Measurements from ENCODE around the gene PLEKHA8. TPM values are rescaled to one million over a fixed set of nuclear protein-coding genes. Genes with fewer than 3 reads are reported as not detected.

Gene PLEKHA8
- total and polyA plus RNA-seq, 10 of the 15 experiments (the other 5 are each of a cell fraction or from before 2014, with no cell fraction given) = 1.1 to 13.2 (median 5.7) TPM

DNA sequence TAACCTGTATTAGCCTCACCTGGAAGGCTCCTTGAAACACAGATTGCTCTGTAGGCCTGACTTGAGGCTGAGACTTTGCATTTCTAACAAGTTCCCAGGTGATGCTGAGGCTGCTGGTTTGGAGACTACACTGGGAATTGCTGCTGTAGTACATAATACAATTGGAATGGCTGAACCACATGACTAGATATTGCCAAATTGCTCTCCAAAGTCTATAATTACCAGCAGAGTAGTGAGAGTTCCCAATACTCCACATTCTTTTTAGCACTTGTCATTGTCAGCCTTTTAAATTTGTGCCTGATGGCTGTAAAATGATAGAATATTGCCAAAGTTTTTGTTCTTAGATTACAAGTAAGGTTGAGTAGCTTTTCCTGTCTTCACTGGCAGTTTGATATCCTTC, 39.9 kb downstream of the PLEKHA8 start:
- in situ Hi-C loops (cut with MboI) = loop anchor here (25.0 kb wide), 1 partner anchor 431 kb away; no protein-coding TSS in a partner anchor
- no peak overlapping the region for H3K9ac ChIP-seq (ENCODE audit: control insufficient read depth, insufficient read depth, low read length)
- peaks cover 0 to 6% of the 10 kb centered on the region in 2 experiments; a peak in 2 of 4 replicates for H3K36me3 ChIP-seq (ENCODE audit: control insufficient read depth in 2 of 2, insufficient read depth in 2 of 2, low read length in 1 of 2)
- RAD21 ChIA-PET (ENCODE audit: unreplicated experiment) = no interaction called here
- H2AFZ ChIP-seq (ENCODE audit: control insufficient read depth, low read depth, low read length) = no peak overlapping the region
- FAIRE-seq (no peak), ATAC-seq (no peak), DNase-seq (ENCODE audit: low read depth, low spot score) (no peak)
- POLR2A ChIA-PET = no interaction called here
- no peaks in the 10 kb centered on the region for H3K27me3 ChIP-seq (replicated peaks in 1 of 2; ENCODE audit: control insufficient read depth in 2 of 2, insufficient read depth in 2 of 2, low read length in 1 of 2)
- intact Hi-C loops (cut with micrococcal nuclease; ENCODE audit: unreplicated experiment) = loop anchor here (10.0 kb wide), 1 partner anchor 497 kb away; no protein-coding TSS in a partner anchor
- no peaks in the 10 kb centered on the region for H4K20me1 ChIP-seq (ENCODE audit: control insufficient read depth, insufficient read depth)
- H3K4me2 ChIP-seq (ENCODE audit: control insufficient read depth, insufficient read depth) = no peak overlapping the region
- no peak overlapping the region for H3K27ac ChIP-seq (ENCODE audit: control insufficient read depth, insufficient read depth)
- no peak overlapping the region for H3K4me3 ChIP-seq
- no TSS peak for BruUV-seq (replicated peaks)
- no peaks in the 10 kb centered on the region for H3K79me2 ChIP-seq (ENCODE audit: control insufficient read depth, insufficient read depth, low read length)
- SMC1A ChIA-PET (ENCODE audit: uncharacterized antibody, unreplicated experiment) = no interaction called here
- TF ChIP-seq ZNF384 (IDR thresholded peaks at IDR 0.05; ENCODE audit: borderline replicate concordance, low read depth, low read length) (no peak), RAD21 (IDR thresholded peaks at IDR 0.05; ENCODE audit: insufficient read depth, low read depth, low read length) (no peak)
- CTCF ChIA-PET = no interaction called here
- H3K9me3 ChIP-seq (replicated peaks; ENCODE audit: control insufficient read depth, insufficient read depth, low read length) = no peaks in the 10 kb centered on the region
- H3K4me1 ChIP-seq (ENCODE audit: control insufficient read depth, insufficient read depth, low read length) = no peaks in the 10 kb centered on the region

DNA sequence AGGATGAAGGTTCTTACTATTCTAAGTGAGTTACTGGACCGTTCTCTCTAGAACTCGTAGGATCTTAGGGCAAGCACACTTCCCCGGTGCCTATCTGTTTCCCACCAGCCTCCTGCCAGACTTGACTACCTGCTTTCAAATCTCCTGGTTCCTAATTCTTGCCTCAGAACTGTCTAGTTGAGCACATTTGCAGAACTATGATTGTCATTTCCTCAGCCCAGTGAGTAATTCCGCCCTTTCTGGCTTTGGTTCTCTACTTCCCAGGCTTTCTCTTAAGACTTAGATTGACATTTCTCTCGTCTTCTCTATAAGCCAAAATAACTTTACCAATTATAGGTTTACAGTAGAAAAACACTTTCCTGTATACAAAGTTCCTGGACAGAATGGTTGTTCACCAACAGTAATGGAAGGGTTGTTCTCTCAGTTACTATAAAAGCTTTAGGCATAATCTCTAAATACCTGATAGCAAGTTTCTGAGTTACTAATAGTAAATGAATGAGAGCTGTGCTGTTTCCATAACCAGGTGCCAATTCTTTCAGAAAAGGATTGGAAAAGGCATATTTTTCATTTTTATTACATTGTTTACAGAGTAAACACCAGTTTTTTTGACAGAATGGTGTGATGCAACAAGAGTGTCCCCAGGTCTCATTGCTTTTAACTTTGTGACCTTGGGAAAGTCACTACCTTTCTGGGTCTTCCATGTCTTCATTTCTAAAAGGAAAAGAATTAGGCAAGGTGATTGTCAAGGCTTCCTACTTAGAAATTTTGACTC, 41.1 kb downstream of the PLEKHA8 start:
- no peak for FAIRE-seq
- H3K4me1 ChIP-seq (ENCODE audit: control insufficient read depth, insufficient read depth, low read length) = no peaks in the 10 kb centered on the region
- H3K9ac ChIP-seq (ENCODE audit: control insufficient read depth, insufficient read depth, low read length) = no peak overlapping the region
- peaks cover 0 to under 1% of the 10 kb centered on the region in 2 experiments; a peak in 2 of 4 replicates for H3K36me3 ChIP-seq (ENCODE audit: control insufficient read depth in 2 of 2, insufficient read depth in 2 of 2, low read length in 1 of 2)
- no peaks in the 10 kb centered on the region for H3K9me3 ChIP-seq (replicated peaks; ENCODE audit: control insufficient read depth, insufficient read depth, low read length)
- ChIA-PET POLR2A (no interaction called here), RAD21 (ENCODE audit: unreplicated experiment) (no interaction called here), CTCF (interaction anchor here (0.6 to 0.7 kb wide), 2 partner anchors 21 to 23 kb away, joined by 3 read pairs; no protein-coding TSS in a partner anchor), SMC1A (ENCODE audit: uncharacterized antibody, unreplicated experiment) (interaction anchor here (2.0 kb wide), 1 partner anchor 12 kb away, joined by 8 read pairs; no protein-coding TSS in a partner anchor)
- DNase-seq (ENCODE audit: low read depth, low spot score) = no peak
- H4K20me1 ChIP-seq (ENCODE audit: control insufficient read depth, insufficient read depth) = no peaks in the 10 kb centered on the region
- no peak overlapping the region for H3K4me2 ChIP-seq (ENCODE audit: control insufficient read depth, insufficient read depth)
- ATAC-seq = no peak
- WGBS (ENCODE audit: insufficient coverage, insufficient replicate concordance, low lambda C conversion rate, missing lambda C conversion rate) = 93% methylated on average over 5 of the region's 5 CpGs
- no peak overlapping the region for H3K27ac ChIP-seq (ENCODE audit: control insufficient read depth, insufficient read depth)
- in situ Hi-C loops (cut with MboI) = loop anchor here (25.0 kb wide), 1 partner anchor 432 kb away; no protein-coding TSS in a partner anchor
- no peaks in the 10 kb centered on the region for H3K79me2 ChIP-seq (ENCODE audit: control insufficient read depth, insufficient read depth, low read length)
- intact Hi-C loops (cut with micrococcal nuclease; ENCODE audit: unreplicated experiment) = loop anchor here (10.0 kb wide), 1 partner anchor 496 kb away; no protein-coding TSS in a partner anchor
- BruUV-seq (replicated peaks) = no TSS peak
- no peak overlapping the region for H2AFZ ChIP-seq (ENCODE audit: control insufficient read depth, low read depth, low read length)
- no peak overlapping the region for H3K4me3 ChIP-seq
- H3K27me3 ChIP-seq (replicated peaks in 1 of 2; ENCODE audit: control insufficient read depth in 2 of 2, insufficient read depth in 2 of 2, low read length in 1 of 2) = no peaks in the 10 kb centered on the region
- no peak for TF ChIP-seq NFYB (IDR thresholded peaks at IDR 0.05; ENCODE audit: insufficient read depth, low read depth, low read length)
- no peak for TF ChIP-seq MYB (IDR thresholded peaks at IDR 0.05; ENCODE audit: borderline replicate concordance, low read depth, low read length)
- TF ChIP-seq TCF7 (IDR thresholded peaks at IDR 0.05; ENCODE audit: borderline replicate concordance) = no peak
- TF ChIP-seq, protein P1, sequence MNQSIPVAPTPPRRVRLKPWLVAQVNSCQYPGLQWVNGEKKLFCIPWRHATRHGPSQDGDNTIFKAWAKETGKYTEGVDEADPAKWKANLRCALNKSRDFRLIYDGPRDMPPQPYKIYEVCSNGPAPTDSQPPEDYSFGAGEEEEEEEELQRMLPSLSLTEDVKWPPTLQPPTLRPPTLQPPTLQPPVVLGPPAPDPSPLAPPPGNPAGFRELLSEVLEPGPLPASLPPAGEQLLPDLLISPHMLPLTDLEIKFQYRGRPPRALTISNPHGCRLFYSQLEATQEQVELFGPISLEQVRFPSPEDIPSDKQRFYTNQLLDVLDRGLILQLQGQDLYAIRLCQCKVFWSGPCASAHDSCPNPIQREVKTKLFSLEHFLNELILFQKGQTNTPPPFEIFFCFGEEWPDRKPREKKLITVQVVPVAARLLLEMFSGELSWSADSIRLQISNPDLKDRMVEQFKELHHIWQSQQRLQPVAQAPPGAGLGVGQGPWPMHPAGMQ (IDR thresholded peaks at IDR 0.05; ENCODE audit: borderline replicate concordance) = no peak
- TF ChIP-seq, protein P2, sequence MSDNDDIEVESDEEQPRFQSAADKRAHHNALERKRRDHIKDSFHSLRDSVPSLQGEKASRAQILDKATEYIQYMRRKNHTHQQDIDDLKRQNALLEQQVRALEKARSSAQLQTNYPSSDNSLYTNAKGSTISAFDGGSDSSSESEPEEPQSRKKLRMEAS (IDR thresholded peaks at IDR 0.05; ENCODE audit: low read depth, low read length) = no peak
- TF ChIP-seq ZZZ3 (IDR thresholded peaks at IDR 0.05; ENCODE audit: control insufficient read depth, insufficient read length, low read depth) = no peak
- no peak for TF ChIP-seq CREM (IDR thresholded peaks at IDR 0.05; ENCODE audit: low read depth)
- TF ChIP-seq SIN3A (IDR thresholded peaks at IDR 0.05; ENCODE audit: low read depth, low read length) = no peak
- TF ChIP-seq GATAD2B (conservative IDR thresholded peaks at IDR 0.05; ENCODE audit: low read depth) = no peak
- TF ChIP-seq ASH2L (IDR thresholded peaks at IDR 0.05; ENCODE audit: borderline replicate concordance, low read depth) = no peak
- TF ChIP-seq, protein P3, sequence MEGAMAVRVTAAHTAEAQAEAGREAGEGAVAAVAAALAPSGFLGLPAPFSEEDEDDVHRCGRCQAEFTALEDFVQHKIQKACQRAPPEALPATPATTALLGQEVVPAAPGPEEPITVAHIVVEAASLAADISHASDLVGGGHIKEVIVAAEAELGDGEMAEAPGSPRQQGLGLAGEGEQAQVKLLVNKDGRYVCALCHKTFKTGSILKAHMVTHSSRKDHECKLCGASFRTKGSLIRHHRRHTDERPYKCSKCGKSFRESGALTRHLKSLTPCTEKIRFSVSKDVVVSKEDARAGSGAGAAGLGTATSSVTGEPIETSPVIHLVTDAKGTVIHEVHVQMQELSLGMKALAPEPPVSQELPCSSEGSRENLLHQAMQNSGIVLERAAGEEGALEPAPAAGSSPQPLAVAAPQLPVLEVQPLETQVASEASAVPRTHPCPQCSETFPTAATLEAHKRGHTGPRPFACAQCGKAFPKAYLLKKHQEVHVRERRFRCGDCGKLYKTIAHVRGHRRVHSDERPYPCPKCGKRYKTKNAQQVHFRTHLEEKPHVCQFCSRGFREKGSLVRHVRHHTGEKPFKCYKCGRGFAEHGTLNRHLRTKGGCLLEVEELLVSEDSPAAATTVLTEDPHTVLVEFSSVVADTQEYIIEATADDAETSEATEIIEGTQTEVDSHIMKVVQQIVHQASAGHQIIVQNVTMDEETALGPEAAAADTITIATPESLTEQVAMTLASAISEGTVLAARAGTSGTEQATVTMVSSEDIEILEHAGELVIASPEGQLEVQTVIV (IDR thresholded peaks at IDR 0.05; ENCODE audit: borderline replicate concordance, partially characterized antibody) = no peak
